Left lung (tissue), 10 donors: ENCODE measurements around the gene KCNK16. TPM values are rescaled to one million over a fixed set of nuclear protein-coding genes. Genes with fewer than 3 reads are reported as not detected.

ENCODE experiments used
- ATAC-seq: fragments of 200-7000 bp; cut with Tn5 transposase; one replicate; pipeline ENCODE4 v1.9.1; 2020; ENCODE audit warnings: moderate library complexity
- DNase-seq, 4 donors: peaks; one replicate each; pipeline ENCODE4 v3.0.0-alpha.2; 2013 to 2020
- H3K27ac ChIP-seq, 2 donors: fragments of 200-600 bp; sonication (generic) in 1 of 2; one replicate each; pipeline versions ENCODE4 v1.5.0 to v1.8.0; 2020 to 2021
- H3K27me3 ChIP-seq, 2 donors: fragments of 200-600 bp; sonication (generic) in 1 of 2; one replicate each; pipeline versions ENCODE4 v1.5.0 to v1.8.0; 2020 to 2021
- H3K36me3 ChIP-seq, 2 donors: fragments of 200-600 bp; sonication (generic) in 1 of 2; one replicate each; pipeline versions ENCODE4 v1.5.0 to v1.8.0; 2020 to 2021
- H3K4me1 ChIP-seq, 2 donors: fragments of 200-600 bp; one replicate each; pipeline ENCODE4 v1.8.0; 2021
- H3K4me3 ChIP-seq, 2 donors: fragments of 200-600 bp; sonication (generic) in 1 of 2; one replicate each; pipeline versions ENCODE4 v1.5.0 to v1.8.0; 2020 to 2021; ENCODE audit warnings: mild to moderate bottlenecking in 1 of 2
- H3K9me3 ChIP-seq, 2 donors: fragments of 200-600 bp; sonication (generic) in 1 of 2; one replicate each; pipeline versions ENCODE4 v1.5.0 to v1.8.0; 2020 to 2021
- intact Hi-C, 2 donors: fragments of 100-400 bp; cut with DNase I; formaldehyde crosslinking; loops; one replicate each; pipeline versions ENCODE4 v1.11.2 to v1.14.2; 2022
- polyA plus RNA-seq, 6 donors: library from polyadenylated mRNA; unstranded; fragments of 120-200 nt; gene quantifications; one replicate each; pipeline ENCODE4 v1.2.1, GENCODE V29; 2013; ENCODE audit not compliant: insufficient read length in 6 of 6
- total RNA-seq, 2 donors: library from RNA; stranded (reverse); fragmentation: NEBNext Ultra II Directional; extraction: Animal tissue kit (Norgen Biotek cat#: 25700); gene quantifications; one replicate each; pipeline ENCODE4 v1.2.1, GENCODE V29; 2021
- TF ChIP-seq, protein P1 (sequence below), 2 donors: fragments of 200-600 bp; sonication (generic) in 1 of 2; IDR thresholded peaks; one replicate each; pipeline versions ENCODE4 v1.5.0 to v1.8.0; 2021; ENCODE audit warnings: antibody characterized with exemption in 2 of 2
- donor health status: DM: no; HTN: yes; CAD: no.
- donor health status: DM: no; HTN: no; CAD: no.

KCNK16 gene
- total and polyA plus RNA-seq, 8 donors = 0.21 to 0.85 (median 0.32) TPM; not detected in 2

DNA sequence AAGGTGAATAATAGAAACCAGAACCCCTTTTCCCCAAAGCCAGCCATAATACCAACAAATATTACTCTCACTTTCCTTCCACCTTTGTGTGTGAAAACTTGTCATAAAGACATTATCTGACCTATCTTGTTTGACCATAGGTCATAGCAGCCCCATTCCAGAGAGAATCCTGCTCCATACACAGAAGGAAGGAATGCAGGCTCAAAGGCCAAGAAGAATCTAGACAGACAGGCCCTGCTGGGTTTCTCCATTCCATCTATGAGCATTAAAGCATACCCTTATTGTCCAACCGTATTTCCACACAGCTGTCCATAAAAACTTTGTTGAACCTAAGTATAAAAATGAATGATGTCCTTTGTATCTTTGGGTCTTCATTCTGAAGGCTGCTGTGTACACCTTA, 52.5 kb downstream of the KCNK16 start:
- DNase-seq (no peak), ATAC-seq (no peak)
- Histone ChIP-seq H3K27ac (no peak overlapping the region), H3K27me3 (no peaks in the 10 kb centered on the region), H3K4me1 (no peaks in the 10 kb centered on the region), H3K36me3 (no peaks in the 10 kb centered on the region), H3K9me3 (no peaks in the 10 kb centered on the region), H3K4me3 (no peak overlapping the region)
- TF ChIP-seq, protein P1, sequence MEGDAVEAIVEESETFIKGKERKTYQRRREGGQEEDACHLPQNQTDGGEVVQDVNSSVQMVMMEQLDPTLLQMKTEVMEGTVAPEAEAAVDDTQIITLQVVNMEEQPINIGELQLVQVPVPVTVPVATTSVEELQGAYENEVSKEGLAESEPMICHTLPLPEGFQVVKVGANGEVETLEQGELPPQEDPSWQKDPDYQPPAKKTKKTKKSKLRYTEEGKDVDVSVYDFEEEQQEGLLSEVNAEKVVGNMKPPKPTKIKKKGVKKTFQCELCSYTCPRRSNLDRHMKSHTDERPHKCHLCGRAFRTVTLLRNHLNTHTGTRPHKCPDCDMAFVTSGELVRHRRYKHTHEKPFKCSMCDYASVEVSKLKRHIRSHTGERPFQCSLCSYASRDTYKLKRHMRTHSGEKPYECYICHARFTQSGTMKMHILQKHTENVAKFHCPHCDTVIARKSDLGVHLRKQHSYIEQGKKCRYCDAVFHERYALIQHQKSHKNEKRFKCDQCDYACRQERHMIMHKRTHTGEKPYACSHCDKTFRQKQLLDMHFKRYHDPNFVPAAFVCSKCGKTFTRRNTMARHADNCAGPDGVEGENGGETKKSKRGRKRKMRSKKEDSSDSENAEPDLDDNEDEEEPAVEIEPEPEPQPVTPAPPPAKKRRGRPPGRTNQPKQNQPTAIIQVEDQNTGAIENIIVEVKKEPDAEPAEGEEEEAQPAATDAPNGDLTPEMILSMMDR (IDR thresholded peaks at IDR 0.05) = no peak
- intact Hi-C loops = no loop called here

DNA sequence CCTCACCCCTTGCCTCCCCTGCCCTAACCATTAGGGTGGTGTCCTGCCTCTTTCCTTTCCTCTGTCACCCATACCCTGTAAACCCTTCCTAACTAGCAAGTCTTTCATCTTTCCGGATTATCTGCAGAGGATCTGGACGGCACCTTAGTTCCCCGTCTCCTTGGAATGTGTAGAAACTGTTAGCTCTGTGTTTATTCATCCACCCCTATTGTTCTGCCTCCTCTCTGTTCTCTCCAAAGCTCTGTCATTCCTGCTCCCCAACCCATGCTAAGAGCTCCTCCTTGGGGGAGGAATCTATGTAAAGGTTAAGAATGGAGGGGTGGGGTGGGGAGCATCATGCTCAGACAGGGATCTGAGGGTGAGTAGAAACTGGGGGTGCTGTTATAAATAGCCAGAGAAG, 53.8 kb downstream of the KCNK16 start:
- no peaks in the 10 kb centered on the region for H3K36me3 ChIP-seq
- H3K4me1 ChIP-seq = peaks cover 0 to 2% of the 10 kb centered on the region in 2 donors
- intact Hi-C loops = no loop called here
- TF ChIP-seq, protein P1 (IDR thresholded peaks at IDR 0.05) = no peak
- H3K27me3 ChIP-seq = no peaks in the 10 kb centered on the region
- H3K4me3 ChIP-seq = no peak overlapping the region
- no peak overlapping the region for H3K27ac ChIP-seq
- ATAC-seq = no peak
- no peak for DNase-seq
- no peaks in the 10 kb centered on the region for H3K9me3 ChIP-seq

DNA sequence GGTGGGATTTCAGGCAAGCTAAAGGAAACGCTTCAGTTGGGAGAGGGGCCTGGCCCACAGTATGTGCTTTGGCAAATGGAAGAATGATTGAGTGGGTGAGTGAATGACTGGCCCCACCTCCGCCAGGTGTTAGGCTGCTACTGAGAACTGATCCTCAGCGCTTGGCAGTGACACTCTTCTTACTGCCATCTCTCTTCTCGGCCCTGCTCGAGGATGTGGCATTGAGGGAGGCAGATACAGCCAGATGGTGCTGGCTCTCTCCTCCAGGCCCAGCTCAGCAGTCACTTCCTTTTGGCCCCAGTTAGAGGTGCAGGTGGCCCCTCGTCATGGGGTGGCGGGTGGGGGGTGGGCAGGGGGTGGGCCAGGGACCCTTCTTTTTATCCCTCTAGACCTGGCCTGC, 54.3 kb downstream of the KCNK16 start:
- ATAC-seq = no peak
- TF ChIP-seq, protein P1 (IDR thresholded peaks at IDR 0.05) = no peak
- H3K27me3 ChIP-seq = no peaks in the 10 kb centered on the region
- H3K4me1 ChIP-seq = peaks cover 2 to 6% of the 10 kb centered on the region in 2 donors
- H3K27ac ChIP-seq = no peak overlapping the region
- no peaks in the 10 kb centered on the region for H3K9me3 ChIP-seq
- no peaks in the 10 kb centered on the region for H3K36me3 ChIP-seq
- DNase-seq = no peak
- no peak overlapping the region for H3K4me3 ChIP-seq
- intact Hi-C loops = no loop called here

DNA sequence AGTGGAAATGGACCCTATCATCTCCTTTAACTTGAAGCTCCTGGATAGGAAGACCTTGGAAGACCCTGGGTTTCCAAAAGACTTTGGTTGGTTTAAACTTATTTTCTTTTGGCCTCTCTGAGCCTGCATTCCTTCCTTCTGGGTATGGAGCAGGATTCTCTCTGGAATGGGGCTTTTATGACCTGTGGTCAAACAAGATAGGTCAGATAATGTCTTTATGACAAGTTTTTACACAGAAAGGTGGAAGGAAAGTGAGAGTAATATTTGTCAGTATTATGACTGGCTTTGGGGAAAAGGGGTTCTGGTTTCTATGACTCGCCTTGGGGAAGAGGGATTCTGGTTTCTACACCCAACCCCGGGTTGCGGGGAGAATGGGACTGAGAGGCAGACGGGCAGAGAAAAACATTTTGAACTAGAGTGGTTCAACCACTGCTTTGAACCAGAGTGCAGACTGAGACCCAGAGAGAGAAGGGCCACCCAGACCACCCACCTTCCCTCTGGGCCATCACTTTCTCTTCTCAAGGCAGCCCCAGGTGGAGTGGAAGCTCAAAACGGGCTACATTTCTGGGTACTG, 55.6 kb downstream of the KCNK16 start:
- no peaks in the 10 kb centered on the region for H3K27me3 ChIP-seq
- DNase-seq (no peak), ATAC-seq (no peak)
- H3K27ac ChIP-seq = no peak overlapping the region
- no peaks in the 10 kb centered on the region for H3K36me3 ChIP-seq
- H3K9me3 ChIP-seq = no peaks in the 10 kb centered on the region
- intact Hi-C loops = no loop called here
- TF ChIP-seq, protein P1 (IDR thresholded peaks at IDR 0.05) = no peak
- H3K4me1 ChIP-seq = peaks cover 6 to 9% of the 10 kb centered on the region in 2 donors
- no peak overlapping the region for H3K4me3 ChIP-seq

DNA sequence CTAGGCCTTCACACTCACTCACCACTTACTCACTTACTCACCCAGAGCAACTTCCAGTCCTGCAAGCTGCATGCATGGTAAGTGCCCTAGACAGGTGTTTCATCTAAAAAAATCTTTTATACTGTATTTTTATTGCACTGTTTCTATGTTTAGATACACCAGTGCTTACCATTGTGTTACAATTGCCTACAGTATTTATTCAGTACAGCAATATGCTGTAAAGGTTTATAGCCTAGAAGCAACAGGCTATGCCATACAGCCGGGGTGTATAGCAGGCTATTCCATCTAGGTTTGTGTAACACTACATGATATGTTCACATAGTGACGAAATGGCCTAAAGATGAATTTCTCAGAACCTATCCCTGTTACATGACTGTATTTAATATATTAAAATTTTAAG, 56.1 kb downstream of the KCNK16 start:
- TF ChIP-seq, protein P1 (IDR thresholded peaks at IDR 0.05) = no peak
- Histone ChIP-seq H3K36me3 (no peaks in the 10 kb centered on the region), H3K4me1 (peaks cover 6 to 9% of the 10 kb centered on the region in 2 donors), H3K27ac (no peak overlapping the region), H3K9me3 (no peaks in the 10 kb centered on the region), H3K4me3 (no peak overlapping the region), H3K27me3 (no peaks in the 10 kb centered on the region)
- intact Hi-C loops = no loop called here
- DNase-seq (no peak), ATAC-seq (no peak)

Other genes starting within 250 kb of the KCNK16 start
- 10 to 100 TPM; 15.4 TPM for gene SAYSD1, start 207.5 kb downstream of the KCNK16 start, total RNA-seq
- gene SAYSD1, start 207.5 kb downstream of the KCNK16 start, polyA plus RNA-seq = 10 to 100 TPM; 20.6 to 24.0 (median 22.5) TPM
- 10 to 100 TPM; 12.6 to 14.5 TPM for gene KCNK5, start 93.2 kb downstream of the KCNK16 start, total RNA-seq
- gene KCNK5, start 93.2 kb downstream of the KCNK16 start, polyA plus RNA-seq = 10 to 100 TPM; 22.3 to 26.4 (median 24.5) TPM
- gene KCNK17, start 8.3 kb downstream of the KCNK16 start, total RNA-seq = 1 to 10 TPM; 4.8 to 5.2 TPM
- gene KCNK17, start 8.3 kb downstream of the KCNK16 start, polyA plus RNA-seq = 10 to 100 TPM in 5 of 6 donors, 1 to 10 TPM in 1; 9.0 to 18.7 (median 14.5) TPM